GM19372 (cell line): ENCODE data around the gene FLNA.
"Not testable (repeated sequence)": the region's sequence is repeated elsewhere in the genome, so short reads cannot be mapped to it uniquely, and the experiment has no call there.

ENCODE experiments used
- ATAC-seq: cut with Tn5 transposase; IDR thresholded peaks from one replicate; pipeline ENCODE4 v1.9.1; 2021; ENCODE audit warnings: mild to moderate bottlenecking, low read depth, moderate library complexity; ENCODE audit not compliant: unreplicated experiment

Gene FLNA

GRCh38 chrX:154309041-154309775 is 65.2 kb downstream of the FLNA start:
- ATAC-seq: no peak

- no peak for ATAC-seq
Measured at GRCh38 chrX:154308108-154308946, 66.1 kb downstream of the FLNA start.

- no peak for ATAC-seq
Measured at GRCh38 chrX:154307202-154307601, 67.2 kb downstream of the FLNA start.

- ATAC-seq: no peak
Measured at GRCh38 chrX:154305541-154306205, 68.8 kb downstream of the FLNA start.

- ATAC-seq: no peak
Measured at GRCh38 chrX:154304846-154305245, 69.6 kb downstream of the FLNA start.

- no peak for ATAC-seq
Measured at GRCh38 chrX:154303476-154303875, 71.0 kb downstream of the FLNA start.

GRCh38 chrX:154302998-154303397 is 71.4 kb downstream of the FLNA start:
- not testable (repeated sequence) for ATAC-seq

GRCh38 chrX:154300816-154301215 is 73.6 kb downstream of the FLNA start:
- ATAC-seq: no peak
